Measurements from ENCODE around the gene RRP8.

Gene RRP8

GRCh38 chr11:6599881-6600390 is 3.5 kb downstream of the RRP8 start:
- Histone ChIP-seq H3K36me3 (replicated peaks; ENCODE audit: insufficient read depth, low read length) (peaks cover 10% of the 10 kb centered on the region; the same call in 1 of the 2 replicates), H3K27ac (ENCODE audit: low read length) (no peak overlapping the region), H4K20me1 (ENCODE audit: insufficient read depth, low read length) (peaks cover 9% of the 10 kb centered on the region; the same call in 1 of the 2 replicates), H3K79me2 (ENCODE audit: low read length) (peaks cover 86% of the 10 kb centered on the region), H3K9me3 (replicated peaks; ENCODE audit: insufficient read depth, low read length) (no peaks in the 10 kb centered on the region), H3K27me3 (replicated peaks; ENCODE audit: insufficient read depth, low read length) (no peaks in the 10 kb centered on the region), H3K9me2 (replicated peaks; ENCODE audit: insufficient read depth, low read length) (no peaks in the 10 kb centered on the region), H3K9ac (ENCODE audit: low read length) (no peak overlapping the region), H3K4me3 (ENCODE audit: low read length) (no peak overlapping the region), H3K4me2 (ENCODE audit: low read depth, low read length) (no peak overlapping the region), H3K4me1 (ENCODE audit: low read length) (peaks cover 14% of the 10 kb centered on the region), H3F3A (ENCODE audit: insufficient read depth, low read length) (peaks cover 10% of the 10 kb centered on the region), H2AFZ (ENCODE audit: low read length) (no peak overlapping the region)
- DNase-seq: no peak
- TF ChIP-seq EZH2 (optimal IDR thresholded peaks at IDR 0.05; ENCODE audit: low read depth, low read length) (no peak), EZH2phosphoT487 (IDR thresholded peaks at IDR 0.05; ENCODE audit: low read length) (no peak), CTCF (IDR thresholded peaks at IDR 0.05; ENCODE audit: low read length) (no peak)

- Histone ChIP-seq H3K79me2 (ENCODE audit: low read length) (peaks cover 84% of the 10 kb centered on the region), H3K36me3 (replicated peaks; ENCODE audit: insufficient read depth, low read length) (peaks cover 10% of the 10 kb centered on the region; the same call in 1 of the 2 replicates), H4K20me1 (ENCODE audit: insufficient read depth, low read length) (peaks cover 9% of the 10 kb centered on the region; the same call in 1 of the 2 replicates), H3K27ac (ENCODE audit: low read length) (no peak overlapping the region), H3K27me3 (replicated peaks; ENCODE audit: insufficient read depth, low read length) (no peaks in the 10 kb centered on the region), H3K9me3 (replicated peaks; ENCODE audit: insufficient read depth, low read length) (no peaks in the 10 kb centered on the region), H3K9me2 (replicated peaks; ENCODE audit: insufficient read depth, low read length) (no peaks in the 10 kb centered on the region), H2AFZ (ENCODE audit: low read length) (no peak overlapping the region), H3K4me2 (ENCODE audit: low read depth, low read length) (no peak overlapping the region), H3K4me1 (ENCODE audit: low read length) (peaks cover 9% of the 10 kb centered on the region), H3F3A (ENCODE audit: insufficient read depth, low read length) (peaks cover 6% of the 10 kb centered on the region), H3K4me3 (ENCODE audit: low read length) (no peak overlapping the region), H3K9ac (ENCODE audit: low read length) (no peak overlapping the region)
- TF ChIP-seq EZH2 (optimal IDR thresholded peaks at IDR 0.05; ENCODE audit: low read depth, low read length): no peak
- no peak for TF ChIP-seq EZH2phosphoT487 (IDR thresholded peaks at IDR 0.05; ENCODE audit: low read length)
- no peak for TF ChIP-seq CTCF (IDR thresholded peaks at IDR 0.05; ENCODE audit: low read length)
- DNase-seq: no peak
Measured at GRCh38 chr11:6599449-6599848, 4.0 kb downstream of the RRP8 start.

GRCh38 chr11:6598555-6598954 is 4.9 kb downstream of the RRP8 start:
- Histone ChIP-seq H3K9me2 (replicated peaks; ENCODE audit: insufficient read depth, low read length) (no peaks in the 10 kb centered on the region), H3K9me3 (replicated peaks; ENCODE audit: insufficient read depth, low read length) (no peaks in the 10 kb centered on the region), H3K79me2 (ENCODE audit: low read length) (peaks cover 83% of the 10 kb centered on the region), H3K36me3 (replicated peaks; ENCODE audit: insufficient read depth, low read length) (peaks cover 10% of the 10 kb centered on the region; the same call in 1 of the 2 replicates), H3K4me3 (ENCODE audit: low read length) (no peak overlapping the region), H3K27me3 (replicated peaks; ENCODE audit: insufficient read depth, low read length) (no peaks in the 10 kb centered on the region), H2AFZ (ENCODE audit: low read length) (no peak overlapping the region), H3K4me2 (ENCODE audit: low read depth, low read length) (no peak overlapping the region), H3F3A (ENCODE audit: insufficient read depth, low read length) (no peaks in the 10 kb centered on the region), H4K20me1 (ENCODE audit: insufficient read depth, low read length) (peaks cover 9% of the 10 kb centered on the region; the same call in 1 of the 2 replicates), H3K4me1 (ENCODE audit: low read length) (peaks cover 9% of the 10 kb centered on the region), H3K9ac (ENCODE audit: low read length) (no peak overlapping the region), H3K27ac (ENCODE audit: low read length) (no peak overlapping the region)
- DNase-seq: no peak
- TF ChIP-seq CTCF (IDR thresholded peaks at IDR 0.05; ENCODE audit: low read length) (no peak), EZH2phosphoT487 (IDR thresholded peaks at IDR 0.05; ENCODE audit: low read length) (no peak), EZH2 (optimal IDR thresholded peaks at IDR 0.05; ENCODE audit: low read depth, low read length) (no peak)

All from MM.1S (cell line).